ENCODE data around the gene CD80. TPM values are rescaled to one million over a fixed set of nuclear protein-coding genes. Genes with fewer than 3 reads are reported as not detected.

CD80 gene
- total and polyA plus RNA-seq, 2 of the 8 experiments (the other 6 are each of a cell fraction or from before 2014, with no cell fraction given): 0.11 TPM; not detected in 1

GRCh38 chr3:119560160-119560559 lies 746 bp upstream of the CD80 start:
- Histone ChIP-seq H2BK120ac (replicated peaks; ENCODE audit: low read depth, low read length) (no peak overlapping the region), H4K5ac (ENCODE audit: insufficient read length, low read depth, low read length) (no peak overlapping the region), H3K79me1 (ENCODE audit: low read depth, low read length) (no peaks in the 10 kb centered on the region), H2BK12ac (ENCODE audit: low read depth, low read length) (no peak overlapping the region), H3K27ac (ENCODE audit: low read depth, low read length) (no peak overlapping the region), H3K23ac (ENCODE audit: insufficient read length) (no peak overlapping the region), H4K20me1 (replicated peaks in 1 of 2; ENCODE audit: control insufficient read depth in 1 of 2, insufficient read depth in 2 of 2, low read length in 2 of 2) (no peaks in the 10 kb centered on the region), H3K36me3 (ENCODE audit: control insufficient read depth in 2 of 4, insufficient read depth in 4 of 4, low read length in 3 of 4) (no peaks in the 10 kb centered on the region), H3K23me2 (ENCODE audit: low read depth, low read length) (no peaks in the 10 kb centered on the region), H4K91ac (replicated peaks; ENCODE audit: insufficient read length, low read length) (no peak overlapping the region), H2BK20ac (ENCODE audit: low read length) (no peak overlapping the region), H3K4me2 (ENCODE audit: insufficient read depth in 1 of 2, low read depth in 2 of 2, low read length in 2 of 2) (no peak overlapping the region), H3K9ac (replicated peaks in 1 of 4; ENCODE audit: extremely low read depth in 1 of 4, low read depth in 3 of 4, low read length in 3 of 4) (no peak overlapping the region), H2BK15ac (ENCODE audit: low read length) (no peak overlapping the region), H2BK5ac (ENCODE audit: low read depth, low read length) (no peak overlapping the region), H2AFZ (ENCODE audit: low read length) (peak overlapping the region; percentile 99), H3K79me2 (ENCODE audit: control insufficient read depth in 1 of 2, insufficient read depth in 2 of 2, low read length in 2 of 2) (no peaks in the 10 kb centered on the region), H3K27me3 (replicated peaks in 1 of 4; ENCODE audit: control insufficient read depth in 3 of 4, extremely low read depth in 1 of 4, insufficient read depth in 3 of 4, low read length in 3 of 4) (no peaks in the 10 kb centered on the region), H3K4me3 (ENCODE audit: extremely low read depth in 1 of 4, insufficient read depth in 2 of 4, low read depth in 3 of 4, low read length in 4 of 4) (no peak overlapping the region), H3K56ac (replicated peaks; ENCODE audit: insufficient read length, low read depth, low read length) (no peak overlapping the region), H2AK5ac (ENCODE audit: low read depth, low read length) (no peak overlapping the region), H3K4ac (replicated peaks; ENCODE audit: insufficient read length, low read depth, low read length) (no peak overlapping the region), H4K8ac (ENCODE audit: extremely low read depth, insufficient read depth, low read length) (peak overlapping the region; percentile 83; the same call in 1 of the 2 replicates), H3K9me3 (ENCODE audit: insufficient read depth in 2 of 2, low read depth in 1 of 2, low read length in 1 of 2) (no peaks in the 10 kb centered on the region), H3K18ac (ENCODE audit: extremely low read depth, low read length) (no peak overlapping the region), H3K14ac (ENCODE audit: insufficient read length) (no peak overlapping the region), H3K4me1 (replicated peaks in 1 of 4; ENCODE audit: control insufficient read depth in 3 of 4, insufficient read depth in 4 of 4, low read length in 3 of 4) (peaks cover 0 to 4% (median 2%) of the 10 kb centered on the region in 4 experiments; a peak in 2 of 7 replicates)
- CTCF ChIA-PET (ENCODE audit: partially characterized antibody): interaction anchor here (0.6 to 2.5 kb wide), 15 partner anchors 9 to 517 kb away, joined by 3 to 9 read pairs (median 4); no protein-coding TSS in a partner anchor
- WGBS, 2 experiments (ENCODE audit: extremely low coverage in 1 of 2, insufficient coverage in 1 of 2, insufficient read length in 1 of 2, insufficient replicate concordance in 2 of 2, low coverage in 1 of 2, low lambda C conversion rate in 2 of 2, missing lambda C conversion rate in 1 of 2): 100% methylated on average over 4 of the region's 5 CpGs; no CpG with 5 or more reads in 1 of the 2 experiments
- TF ChIP-seq KDM1A (IDR thresholded peaks at IDR 0.05; ENCODE audit: borderline replicate concordance, low read length): no peak
- TF ChIP-seq MAX (IDR thresholded peaks at IDR 0.05): no peak
- TF ChIP-seq, protein P1, sequence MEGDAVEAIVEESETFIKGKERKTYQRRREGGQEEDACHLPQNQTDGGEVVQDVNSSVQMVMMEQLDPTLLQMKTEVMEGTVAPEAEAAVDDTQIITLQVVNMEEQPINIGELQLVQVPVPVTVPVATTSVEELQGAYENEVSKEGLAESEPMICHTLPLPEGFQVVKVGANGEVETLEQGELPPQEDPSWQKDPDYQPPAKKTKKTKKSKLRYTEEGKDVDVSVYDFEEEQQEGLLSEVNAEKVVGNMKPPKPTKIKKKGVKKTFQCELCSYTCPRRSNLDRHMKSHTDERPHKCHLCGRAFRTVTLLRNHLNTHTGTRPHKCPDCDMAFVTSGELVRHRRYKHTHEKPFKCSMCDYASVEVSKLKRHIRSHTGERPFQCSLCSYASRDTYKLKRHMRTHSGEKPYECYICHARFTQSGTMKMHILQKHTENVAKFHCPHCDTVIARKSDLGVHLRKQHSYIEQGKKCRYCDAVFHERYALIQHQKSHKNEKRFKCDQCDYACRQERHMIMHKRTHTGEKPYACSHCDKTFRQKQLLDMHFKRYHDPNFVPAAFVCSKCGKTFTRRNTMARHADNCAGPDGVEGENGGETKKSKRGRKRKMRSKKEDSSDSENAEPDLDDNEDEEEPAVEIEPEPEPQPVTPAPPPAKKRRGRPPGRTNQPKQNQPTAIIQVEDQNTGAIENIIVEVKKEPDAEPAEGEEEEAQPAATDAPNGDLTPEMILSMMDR (IDR thresholded peaks at IDR 0.05; ENCODE audit: control extremely low read depth in 1 of 3, insufficient read depth in 1 of 3, low read depth in 1 of 3, low read length in 3 of 3): no peak
- no peak for TF ChIP-seq JUND (IDR thresholded peaks at IDR 0.05; ENCODE audit: low read length)
- no peak for TF ChIP-seq SP4 (IDR thresholded peaks at IDR 0.05; ENCODE audit: low read length)
- DNase-seq (ENCODE audit: low read depth in 1 of 2, low spot score in 2 of 2) (no peak), FAIRE-seq (no peak)
- POLR2A ChIA-PET (ENCODE audit: partially characterized antibody): interaction anchor here (1.1 kb wide), 1 partner anchor 19 kb away, joined by 3 read pairs; the partner anchor contains the start of gene ADPRH
